ENCODE measurements around the gene NOS2.
"Not testable (repeated sequence)": the region's sequence is repeated elsewhere in the genome, so short reads cannot be mapped to it uniquely, and the experiment has no call there.

Gene NOS2

GRCh38 chr17:27762527-27763305 is 37.6 kb downstream of the NOS2 start:
- H3K27ac Mint-ChIP-seq, result no peak overlapping the region
- H3K4me1 Mint-ChIP-seq, result no peaks in the 10 kb centered on the region
- TF ChIP-seq CTCF (IDR thresholded peaks at IDR 0.05; ENCODE audit: unreplicated experiment in 3 of 3), result no peak
- no peaks in the 10 kb centered on the region for H3K36me3 Mint-ChIP-seq (ENCODE audit: low read depth)
- H3K27me3 Mint-ChIP-seq (ENCODE audit: low read depth), result peaks cover 13% of the 10 kb centered on the region
- no peak overlapping the region for H3K4me3 Mint-ChIP-seq
- H3K9me3 Mint-ChIP-seq, result no peaks in the 10 kb centered on the region

- not testable (repeated sequence) for H3K4me1 Mint-ChIP-seq; H3K27ac Mint-ChIP-seq; H3K4me3 Mint-ChIP-seq; H3K36me3 Mint-ChIP-seq (ENCODE audit: low read depth); H3K9me3 Mint-ChIP-seq
- H3K27me3 Mint-ChIP-seq (ENCODE audit: low read depth), result peaks cover 17% of the 10 kb centered on the region
Observed at GRCh38 chr17:27760931-27761330, 39.4 kb downstream of the NOS2 start.

GRCh38 chr17:27760069-27760885 is 40.1 kb downstream of the NOS2 start:
- no peaks in the 10 kb centered on the region for H3K4me1 Mint-ChIP-seq
- no peaks in the 10 kb centered on the region for H3K36me3 Mint-ChIP-seq (ENCODE audit: low read depth)
- H3K9me3 Mint-ChIP-seq, result no peaks in the 10 kb centered on the region
- H3K4me3 Mint-ChIP-seq, result no peak overlapping the region
- peak; percentile 78 to 85 (median 85) for TF ChIP-seq CTCF (IDR thresholded peaks at IDR 0.05; ENCODE audit: unreplicated experiment in 3 of 3)
- H3K27ac Mint-ChIP-seq, result no peak overlapping the region
- H3K27me3 Mint-ChIP-seq (ENCODE audit: low read depth), result peaks cover 17% of the 10 kb centered on the region

GRCh38 chr17:27759528-27759927 is 40.8 kb downstream of the NOS2 start:
- Mint-ChIP-seq H3K9me3 (no peaks in the 10 kb centered on the region), H3K27me3 (ENCODE audit: low read depth) (peaks cover 20% of the 10 kb centered on the region), H3K4me3 (no peak overlapping the region), H3K36me3 (ENCODE audit: low read depth) (no peaks in the 10 kb centered on the region), H3K27ac (no peak overlapping the region), H3K4me1 (no peaks in the 10 kb centered on the region)
- TF ChIP-seq CTCF (IDR thresholded peaks at IDR 0.05; ENCODE audit: unreplicated experiment in 3 of 3), result no peak

- peak; percentile 89 to 92 (median 91) for TF ChIP-seq CTCF (IDR thresholded peaks at IDR 0.05; ENCODE audit: unreplicated experiment in 3 of 3)
- Mint-ChIP-seq H3K36me3 (ENCODE audit: low read depth) (no peaks in the 10 kb centered on the region), H3K27ac (no peak overlapping the region), H3K4me3 (no peak overlapping the region), H3K4me1 (no peaks in the 10 kb centered on the region), H3K27me3 (ENCODE audit: low read depth) (peaks cover 12% of the 10 kb centered on the region), H3K9me3 (no peaks in the 10 kb centered on the region)
Observed at GRCh38 chr17:27756467-27757371, 43.6 kb downstream of the NOS2 start.

Data from nephron (organoid).